ENCODE data around the gene HSPG2. TPM values are rescaled to one million over a fixed set of nuclear protein-coding genes. Genes with fewer than 3 reads are reported as not detected.

The HSPG2 gene
- total and polyA plus RNA-seq, 2 donors = 10.2 to 37.3 TPM

GRCh38 chr1:21840981-21841380 is 96.1 kb downstream of the HSPG2 start:
- Histone ChIP-seq H3K27ac (ENCODE audit: low read depth in 1 of 2, low read length in 1 of 2) (no peak overlapping the region), H3K4me1 (ENCODE audit: control insufficient read depth in 2 of 2, insufficient read depth in 2 of 2, low read length in 2 of 2) (no peaks in the 10 kb centered on the region), H3K27me3 (ENCODE audit: control insufficient read depth in 2 of 2, insufficient read depth in 1 of 2, low read length in 1 of 2) (no peaks in the 10 kb centered on the region), H3K9me3 (ENCODE audit: control insufficient read depth in 2 of 2, insufficient read depth in 1 of 2, low read length in 1 of 2) (no peaks in the 10 kb centered on the region), H3K4me3 (ENCODE audit: low read length in 2 of 2) (no peak overlapping the region), H3K36me3 (ENCODE audit: control insufficient read depth in 2 of 2, insufficient read depth in 2 of 2, low read length in 1 of 2) (no peaks in the 10 kb centered on the region)
- 97% methylated on average over 13 of the region's 13 CpGs for WGBS
- DNase-seq (ENCODE audit: low read depth in 6 of 9, low spot score in 9 of 9) = no peak

DNA sequence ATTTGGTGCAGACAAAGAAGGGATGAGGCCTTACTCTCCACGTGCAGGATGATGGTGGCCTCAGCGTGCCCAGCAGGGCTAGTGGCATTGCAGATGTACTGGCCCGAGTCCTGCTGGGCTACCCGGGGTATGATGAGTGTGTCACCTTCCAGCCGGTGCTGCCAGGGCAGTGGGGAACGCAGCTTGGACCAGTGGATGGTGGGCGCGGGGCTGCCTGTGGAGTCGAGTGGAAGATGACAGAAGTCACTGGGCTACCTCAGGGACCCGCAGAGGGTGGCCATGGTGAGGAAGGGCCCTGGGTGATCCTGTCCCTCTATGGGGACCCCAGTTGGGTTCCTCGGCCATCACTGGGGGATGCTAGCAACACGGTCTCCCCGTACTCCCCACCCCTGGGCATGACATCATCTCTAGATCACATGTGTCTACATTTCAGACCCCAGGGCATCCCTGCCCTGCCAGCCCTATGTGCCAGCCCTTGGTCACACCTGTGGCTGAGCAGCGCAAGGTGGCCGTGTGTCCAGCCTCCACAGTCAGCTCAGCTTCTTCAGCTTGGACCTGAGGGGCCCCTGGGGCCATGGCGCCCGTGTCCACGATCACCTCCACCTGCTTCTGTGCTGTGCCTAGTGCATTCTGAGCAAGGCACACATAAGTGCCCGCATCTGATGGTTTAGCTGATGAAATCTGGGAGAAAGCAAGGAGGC is 97.6 kb downstream of the HSPG2 start:
- H3K27ac ChIP-seq (ENCODE audit: low read depth in 1 of 2, low read length in 1 of 2) = no peak overlapping the region
- H3K4me1 ChIP-seq (ENCODE audit: control insufficient read depth in 2 of 2, insufficient read depth in 2 of 2, low read length in 2 of 2) = no peaks in the 10 kb centered on the region
- no peak for DNase-seq (ENCODE audit: low read depth in 6 of 9, low spot score in 9 of 9)
- H3K4me3 ChIP-seq (ENCODE audit: low read length in 2 of 2) = no peak overlapping the region
- no peaks in the 10 kb centered on the region for H3K27me3 ChIP-seq (ENCODE audit: control insufficient read depth in 2 of 2, insufficient read depth in 1 of 2, low read length in 1 of 2)
- WGBS = 93% methylated on average over 19 of the region's 19 CpGs
- peaks cover 0 to 4% of the 10 kb centered on the region in 2 donors for H3K9me3 ChIP-seq (ENCODE audit: control insufficient read depth in 2 of 2, insufficient read depth in 1 of 2, low read length in 1 of 2)
- H3K36me3 ChIP-seq (ENCODE audit: control insufficient read depth in 2 of 2, insufficient read depth in 2 of 2, low read length in 1 of 2) = no peaks in the 10 kb centered on the region

GRCh38 chr1:21838359-21839157 is 98.6 kb downstream of the HSPG2 start:
- Histone ChIP-seq H3K27me3 (ENCODE audit: control insufficient read depth in 2 of 2, insufficient read depth in 1 of 2, low read length in 1 of 2) (no peaks in the 10 kb centered on the region), H3K36me3 (ENCODE audit: control insufficient read depth in 2 of 2, insufficient read depth in 2 of 2, low read length in 1 of 2) (no peaks in the 10 kb centered on the region), H3K9me3 (ENCODE audit: control insufficient read depth in 2 of 2, insufficient read depth in 1 of 2, low read length in 1 of 2) (peaks cover 0 to 13% of the 10 kb centered on the region in 2 donors), H3K4me1 (ENCODE audit: control insufficient read depth in 2 of 2, insufficient read depth in 2 of 2, low read length in 2 of 2) (no peaks in the 10 kb centered on the region), H3K4me3 (ENCODE audit: low read length in 2 of 2) (no peak overlapping the region), H3K27ac (ENCODE audit: low read depth in 1 of 2, low read length in 1 of 2) (no peak overlapping the region)
- DNase-seq (ENCODE audit: low read depth in 6 of 9, low spot score in 9 of 9) = no peak
- 95% methylated on average over 23 of the region's 23 CpGs for WGBS

DNA sequence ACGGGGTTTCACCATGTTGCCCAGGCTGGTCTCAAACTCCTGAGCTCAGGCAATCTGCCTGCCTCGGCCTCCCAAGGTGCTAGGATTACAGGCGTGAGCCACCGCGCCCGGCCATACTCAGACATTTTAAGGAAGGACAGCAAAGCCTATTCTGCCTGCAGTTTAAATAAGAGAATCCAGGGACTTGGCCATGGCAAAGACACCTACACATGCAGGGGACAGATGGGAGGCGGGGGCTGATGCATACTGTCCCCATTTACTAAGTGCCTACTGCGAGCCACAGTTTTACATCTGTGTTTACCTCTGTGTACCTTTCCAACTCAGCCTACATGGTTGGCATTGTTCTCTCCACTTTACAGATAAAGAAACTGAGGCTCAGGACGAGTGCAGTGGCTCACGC is 99.6 kb downstream of the HSPG2 start:
- Histone ChIP-seq H3K27ac (ENCODE audit: low read depth in 1 of 2, low read length in 1 of 2) (no peak overlapping the region), H3K36me3 (ENCODE audit: control insufficient read depth in 2 of 2, insufficient read depth in 2 of 2, low read length in 1 of 2) (no peaks in the 10 kb centered on the region), H3K4me3 (ENCODE audit: low read length in 2 of 2) (no peak overlapping the region), H3K4me1 (ENCODE audit: control insufficient read depth in 2 of 2, insufficient read depth in 2 of 2, low read length in 2 of 2) (no peaks in the 10 kb centered on the region), H3K9me3 (ENCODE audit: control insufficient read depth in 2 of 2, insufficient read depth in 1 of 2, low read length in 1 of 2) (peaks cover 0 to 14% of the 10 kb centered on the region in 2 donors), H3K27me3 (ENCODE audit: control insufficient read depth in 2 of 2, insufficient read depth in 1 of 2, low read length in 1 of 2) (no peaks in the 10 kb centered on the region)
- 95% methylated on average over 10 of the region's 10 CpGs for WGBS
- no peak for DNase-seq (ENCODE audit: low read depth in 6 of 9, low spot score in 9 of 9)

DNA sequence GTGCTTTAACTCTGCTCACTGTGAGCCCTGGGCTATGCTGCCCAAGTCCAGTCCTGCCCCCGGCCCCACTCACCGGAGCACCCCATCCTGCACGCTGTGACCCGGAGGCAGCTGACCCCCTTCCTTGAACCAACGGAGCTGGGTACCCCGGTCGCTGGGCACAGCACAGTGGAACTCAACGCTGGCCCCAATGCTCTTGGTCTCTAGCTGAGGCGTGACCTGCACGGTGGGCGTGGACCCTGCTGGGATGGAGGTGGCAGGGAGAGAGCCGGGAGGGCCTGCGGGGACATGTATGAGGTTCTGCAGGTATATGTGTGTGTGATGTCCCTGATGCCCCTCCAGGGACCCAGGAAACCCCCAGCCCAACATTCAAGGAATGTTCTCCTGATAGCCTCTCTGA is 100.4 kb downstream of the HSPG2 start:
- 97% methylated on average over 13 of the region's 13 CpGs for WGBS
- Histone ChIP-seq H3K27me3 (ENCODE audit: control insufficient read depth in 2 of 2, insufficient read depth in 1 of 2, low read length in 1 of 2) (no peaks in the 10 kb centered on the region), H3K4me1 (ENCODE audit: control insufficient read depth in 2 of 2, insufficient read depth in 2 of 2, low read length in 2 of 2) (no peaks in the 10 kb centered on the region), H3K4me3 (ENCODE audit: low read length in 2 of 2) (no peak overlapping the region), H3K9me3 (ENCODE audit: control insufficient read depth in 2 of 2, insufficient read depth in 1 of 2, low read length in 1 of 2) (peaks cover 0 to 14% of the 10 kb centered on the region in 2 donors), H3K27ac (ENCODE audit: low read depth in 1 of 2, low read length in 1 of 2) (no peak overlapping the region), H3K36me3 (ENCODE audit: control insufficient read depth in 2 of 2, insufficient read depth in 2 of 2, low read length in 1 of 2) (no peaks in the 10 kb centered on the region)
- DNase-seq (ENCODE audit: low read depth in 6 of 9, low spot score in 9 of 9) = no peak

DNA sequence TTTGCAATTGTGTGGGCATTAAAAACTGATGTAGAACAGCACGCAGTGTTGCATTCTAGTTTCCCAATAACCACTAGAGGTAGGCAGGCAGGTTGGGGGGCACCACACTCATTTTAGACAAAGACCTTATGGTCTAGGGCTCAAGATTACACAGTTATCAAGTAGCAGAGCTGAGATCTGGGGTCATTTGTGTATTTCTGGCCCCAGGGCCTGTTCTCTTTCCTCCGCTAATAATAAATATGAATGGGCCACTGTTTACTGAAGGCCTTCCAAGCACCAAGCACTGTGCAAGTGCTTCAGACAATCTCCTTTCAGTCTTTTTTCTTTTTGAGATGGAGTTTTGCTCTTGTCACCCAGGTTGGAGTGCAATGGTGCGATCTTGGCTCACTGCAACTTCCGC is 101.1 kb downstream of the HSPG2 start:
- Histone ChIP-seq H3K27me3 (ENCODE audit: control insufficient read depth in 2 of 2, insufficient read depth in 1 of 2, low read length in 1 of 2) (no peaks in the 10 kb centered on the region), H3K36me3 (ENCODE audit: control insufficient read depth in 2 of 2, insufficient read depth in 2 of 2, low read length in 1 of 2) (no peaks in the 10 kb centered on the region), H3K9me3 (ENCODE audit: control insufficient read depth in 2 of 2, insufficient read depth in 1 of 2, low read length in 1 of 2) (peaks cover 0 to 14% of the 10 kb centered on the region in 2 donors), H3K4me3 (ENCODE audit: low read length in 2 of 2) (no peak overlapping the region), H3K27ac (ENCODE audit: low read depth in 1 of 2, low read length in 1 of 2) (no peak overlapping the region), H3K4me1 (ENCODE audit: control insufficient read depth in 2 of 2, insufficient read depth in 2 of 2, low read length in 2 of 2) (no peaks in the 10 kb centered on the region)
- DNase-seq (ENCODE audit: low read depth in 6 of 9, low spot score in 9 of 9) = no peak
- 97% methylated on average over 4 of the region's 4 CpGs for WGBS

DNA sequence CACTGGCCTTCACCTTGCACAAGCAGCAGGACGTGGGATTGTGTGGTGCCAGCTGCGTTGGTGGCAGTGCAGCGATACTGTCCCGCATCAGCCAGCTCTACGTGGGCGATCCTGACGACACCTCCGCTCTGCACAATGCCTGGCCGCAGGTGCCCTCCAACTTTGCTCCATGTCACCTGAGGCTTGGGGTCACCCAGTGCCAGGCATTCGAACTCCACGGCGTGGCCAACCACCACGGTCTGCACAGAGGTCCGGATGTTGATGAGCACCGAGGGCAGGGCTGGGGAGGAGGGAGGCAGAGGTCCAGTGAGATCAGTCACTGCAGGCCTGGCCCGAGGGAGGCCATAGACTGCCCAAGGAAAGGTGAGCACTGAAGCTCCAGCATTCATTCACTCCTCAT is 102.4 kb downstream of the HSPG2 start:
- H3K27ac ChIP-seq (ENCODE audit: low read depth in 1 of 2, low read length in 1 of 2) = no peak overlapping the region
- peaks cover 0 to 14% of the 10 kb centered on the region in 2 donors for H3K9me3 ChIP-seq (ENCODE audit: control insufficient read depth in 2 of 2, insufficient read depth in 1 of 2, low read length in 1 of 2)
- no peaks in the 10 kb centered on the region for H3K36me3 ChIP-seq (ENCODE audit: control insufficient read depth in 2 of 2, insufficient read depth in 2 of 2, low read length in 1 of 2)
- H3K4me3 ChIP-seq (ENCODE audit: low read length in 2 of 2) = no peak overlapping the region
- H3K4me1 ChIP-seq (ENCODE audit: control insufficient read depth in 2 of 2, insufficient read depth in 2 of 2, low read length in 2 of 2) = no peaks in the 10 kb centered on the region
- DNase-seq (ENCODE audit: low read depth in 6 of 9, low spot score in 9 of 9) = no peak
- H3K27me3 ChIP-seq (ENCODE audit: control insufficient read depth in 2 of 2, insufficient read depth in 1 of 2, low read length in 1 of 2) = no peaks in the 10 kb centered on the region
- 93% methylated on average over 16 of the region's 16 CpGs for WGBS

DNA sequence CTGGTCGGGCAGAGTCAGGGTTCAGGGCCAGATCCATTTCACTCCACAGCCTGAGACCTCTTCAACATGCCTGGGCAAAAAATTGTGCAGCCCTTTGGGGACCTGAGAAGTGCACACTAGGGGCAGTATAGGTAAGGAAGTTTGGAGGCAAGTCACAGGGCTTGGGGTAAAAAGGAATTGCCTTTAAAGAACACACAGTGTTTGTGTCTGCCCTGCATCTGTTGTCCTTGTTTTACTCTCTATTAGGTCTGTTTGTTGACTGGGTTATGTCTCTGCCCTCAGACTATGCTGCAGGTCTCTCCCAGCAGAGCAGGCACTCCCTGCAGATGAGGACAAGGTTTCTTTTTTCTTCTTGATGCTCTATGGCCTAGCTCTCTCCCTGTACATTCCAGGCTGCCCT is 103.0 kb downstream of the HSPG2 start:
- H3K27me3 ChIP-seq (ENCODE audit: control insufficient read depth in 2 of 2, insufficient read depth in 1 of 2, low read length in 1 of 2) = no peaks in the 10 kb centered on the region
- H3K4me3 ChIP-seq (ENCODE audit: low read length in 2 of 2) = no peak overlapping the region
- 91% methylated on average over 1 of the region's 1 CpG for WGBS
- H3K27ac ChIP-seq (ENCODE audit: low read depth in 1 of 2, low read length in 1 of 2) = no peak overlapping the region
- H3K9me3 ChIP-seq (ENCODE audit: control insufficient read depth in 2 of 2, insufficient read depth in 1 of 2, low read length in 1 of 2) = peaks cover 0 to 14% of the 10 kb centered on the region in 2 donors
- H3K4me1 ChIP-seq (ENCODE audit: control insufficient read depth in 2 of 2, insufficient read depth in 2 of 2, low read length in 2 of 2) = no peaks in the 10 kb centered on the region
- H3K36me3 ChIP-seq (ENCODE audit: control insufficient read depth in 2 of 2, insufficient read depth in 2 of 2, low read length in 1 of 2) = no peaks in the 10 kb centered on the region
- no peak for DNase-seq (ENCODE audit: low read depth in 6 of 9, low spot score in 9 of 9)

GRCh38 chr1:21833392-21833976 is 103.6 kb downstream of the HSPG2 start:
- H3K27ac ChIP-seq (ENCODE audit: low read depth in 1 of 2, low read length in 1 of 2) = no peak overlapping the region
- DNase-seq (ENCODE audit: low read depth in 6 of 9, low spot score in 9 of 9) = no peak
- 97% methylated on average over 11 of the region's 11 CpGs for WGBS
- no peaks in the 10 kb centered on the region for H3K27me3 ChIP-seq (ENCODE audit: control insufficient read depth in 2 of 2, insufficient read depth in 1 of 2, low read length in 1 of 2)
- H3K36me3 ChIP-seq (ENCODE audit: control insufficient read depth in 2 of 2, insufficient read depth in 2 of 2, low read length in 1 of 2) = no peaks in the 10 kb centered on the region
- no peaks in the 10 kb centered on the region for H3K4me1 ChIP-seq (ENCODE audit: control insufficient read depth in 2 of 2, insufficient read depth in 2 of 2, low read length in 2 of 2)
- H3K4me3 ChIP-seq (ENCODE audit: low read length in 2 of 2) = no peak overlapping the region
- peaks cover 0 to 14% of the 10 kb centered on the region in 2 donors for H3K9me3 ChIP-seq (ENCODE audit: control insufficient read depth in 2 of 2, insufficient read depth in 1 of 2, low read length in 1 of 2)
